ENCODE data around the gene CLEC16A.

DNA sequence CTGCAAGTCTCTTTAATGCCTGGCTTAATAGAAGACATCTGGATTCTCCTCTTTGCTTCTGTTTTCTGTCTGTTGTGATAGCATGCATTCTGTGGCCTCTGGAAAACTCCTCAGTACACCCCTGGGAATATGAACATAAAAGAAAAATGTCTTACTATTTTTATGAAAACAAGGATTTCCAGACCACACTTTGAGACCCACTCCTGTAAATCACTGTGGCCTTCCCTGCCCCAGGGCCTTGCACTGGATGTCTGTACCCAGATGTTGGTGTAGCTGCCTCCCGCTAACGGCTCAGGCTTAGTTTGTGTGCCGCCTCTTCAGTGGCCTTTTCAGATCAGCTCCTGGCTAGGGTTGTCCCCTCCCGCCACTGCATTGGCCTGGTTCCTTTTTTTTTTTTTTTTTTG, 185.0 kb downstream of the CLEC16A start:
- TF ChIP-seq, protein P1, sequence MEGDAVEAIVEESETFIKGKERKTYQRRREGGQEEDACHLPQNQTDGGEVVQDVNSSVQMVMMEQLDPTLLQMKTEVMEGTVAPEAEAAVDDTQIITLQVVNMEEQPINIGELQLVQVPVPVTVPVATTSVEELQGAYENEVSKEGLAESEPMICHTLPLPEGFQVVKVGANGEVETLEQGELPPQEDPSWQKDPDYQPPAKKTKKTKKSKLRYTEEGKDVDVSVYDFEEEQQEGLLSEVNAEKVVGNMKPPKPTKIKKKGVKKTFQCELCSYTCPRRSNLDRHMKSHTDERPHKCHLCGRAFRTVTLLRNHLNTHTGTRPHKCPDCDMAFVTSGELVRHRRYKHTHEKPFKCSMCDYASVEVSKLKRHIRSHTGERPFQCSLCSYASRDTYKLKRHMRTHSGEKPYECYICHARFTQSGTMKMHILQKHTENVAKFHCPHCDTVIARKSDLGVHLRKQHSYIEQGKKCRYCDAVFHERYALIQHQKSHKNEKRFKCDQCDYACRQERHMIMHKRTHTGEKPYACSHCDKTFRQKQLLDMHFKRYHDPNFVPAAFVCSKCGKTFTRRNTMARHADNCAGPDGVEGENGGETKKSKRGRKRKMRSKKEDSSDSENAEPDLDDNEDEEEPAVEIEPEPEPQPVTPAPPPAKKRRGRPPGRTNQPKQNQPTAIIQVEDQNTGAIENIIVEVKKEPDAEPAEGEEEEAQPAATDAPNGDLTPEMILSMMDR (conservative IDR thresholded peaks at IDR 0.05; ENCODE audit: low read depth in 2 of 2): no peak
- no peak for TF ChIP-seq POLR2AphosphoS5 (IDR thresholded peaks at IDR 0.05; ENCODE audit: low read depth)
- no peak for TF ChIP-seq JUNB (IDR thresholded peaks at IDR 0.05; ENCODE audit: unreplicated experiment)
- TF ChIP-seq EZH2 (IDR thresholded peaks at IDR 0.05; ENCODE audit: low read depth, unreplicated experiment): no peak
- TF ChIP-seq, protein P2, sequence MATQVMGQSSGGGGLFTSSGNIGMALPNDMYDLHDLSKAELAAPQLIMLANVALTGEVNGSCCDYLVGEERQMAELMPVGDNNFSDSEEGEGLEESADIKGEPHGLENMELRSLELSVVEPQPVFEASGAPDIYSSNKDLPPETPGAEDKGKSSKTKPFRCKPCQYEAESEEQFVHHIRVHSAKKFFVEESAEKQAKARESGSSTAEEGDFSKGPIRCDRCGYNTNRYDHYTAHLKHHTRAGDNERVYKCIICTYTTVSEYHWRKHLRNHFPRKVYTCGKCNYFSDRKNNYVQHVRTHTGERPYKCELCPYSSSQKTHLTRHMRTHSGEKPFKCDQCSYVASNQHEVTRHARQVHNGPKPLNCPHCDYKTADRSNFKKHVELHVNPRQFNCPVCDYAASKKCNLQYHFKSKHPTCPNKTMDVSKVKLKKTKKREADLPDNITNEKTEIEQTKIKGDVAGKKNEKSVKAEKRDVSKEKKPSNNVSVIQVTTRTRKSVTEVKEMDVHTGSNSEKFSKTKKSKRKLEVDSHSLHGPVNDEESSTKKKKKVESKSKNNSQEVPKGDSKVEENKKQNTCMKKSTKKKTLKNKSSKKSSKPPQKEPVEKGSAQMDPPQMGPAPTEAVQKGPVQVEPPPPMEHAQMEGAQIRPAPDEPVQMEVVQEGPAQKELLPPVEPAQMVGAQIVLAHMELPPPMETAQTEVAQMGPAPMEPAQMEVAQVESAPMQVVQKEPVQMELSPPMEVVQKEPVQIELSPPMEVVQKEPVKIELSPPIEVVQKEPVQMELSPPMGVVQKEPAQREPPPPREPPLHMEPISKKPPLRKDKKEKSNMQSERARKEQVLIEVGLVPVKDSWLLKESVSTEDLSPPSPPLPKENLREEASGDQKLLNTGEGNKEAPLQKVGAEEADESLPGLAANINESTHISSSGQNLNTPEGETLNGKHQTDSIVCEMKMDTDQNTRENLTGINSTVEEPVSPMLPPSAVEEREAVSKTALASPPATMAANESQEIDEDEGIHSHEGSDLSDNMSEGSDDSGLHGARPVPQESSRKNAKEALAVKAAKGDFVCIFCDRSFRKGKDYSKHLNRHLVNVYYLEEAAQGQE (IDR thresholded peaks at IDR 0.05; ENCODE audit: unreplicated experiment): no peak
- no peak for TF ChIP-seq EZH2phosphoT487 (IDR thresholded peaks at IDR 0.05; ENCODE audit: unreplicated experiment)
- TF ChIP-seq CREB1 (CRISPR knock-in tag; IDR thresholded peaks at IDR 0.05; ENCODE audit: low read depth): no peak
- TF ChIP-seq, protein P3, sequence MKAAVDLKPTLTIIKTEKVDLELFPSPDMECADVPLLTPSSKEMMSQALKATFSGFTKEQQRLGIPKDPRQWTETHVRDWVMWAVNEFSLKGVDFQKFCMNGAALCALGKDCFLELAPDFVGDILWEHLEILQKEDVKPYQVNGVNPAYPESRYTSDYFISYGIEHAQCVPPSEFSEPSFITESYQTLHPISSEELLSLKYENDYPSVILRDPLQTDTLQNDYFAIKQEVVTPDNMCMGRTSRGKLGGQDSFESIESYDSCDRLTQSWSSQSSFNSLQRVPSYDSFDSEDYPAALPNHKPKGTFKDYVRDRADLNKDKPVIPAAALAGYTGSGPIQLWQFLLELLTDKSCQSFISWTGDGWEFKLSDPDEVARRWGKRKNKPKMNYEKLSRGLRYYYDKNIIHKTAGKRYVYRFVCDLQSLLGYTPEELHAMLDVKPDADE (IDR thresholded peaks at IDR 0.05): no peak

All from GM23338 (cell line).